ENCODE results near the gene C3orf20.
"Not testable (repeated sequence)": the region's sequence is repeated elsewhere in the genome, so short reads cannot be mapped to it uniquely, and the experiment has no call there.

Gene C3orf20

GRCh38 chr3:14801668-14802380, 126.9 kb downstream of the C3orf20 start:
- DNase-seq, result no peak

- DNase-seq, result no peak
These were observed 127.4 kb downstream of the C3orf20 start for GRCh38 chr3:14802381-14802731.

- no peak for DNase-seq
These were observed 128.4 kb downstream of the C3orf20 start for GRCh38 chr3:14803101-14803980.

GRCh38 chr3:14803981-14804834, 129.3 kb downstream of the C3orf20 start:
- no peak for DNase-seq

GRCh38 chr3:14804835-14805780, 130.2 kb downstream of the C3orf20 start:
- no peak for DNase-seq

- DNase-seq, result no peak
These were observed 131.1 kb downstream of the C3orf20 start for GRCh38 chr3:14805961-14806537.

GRCh38 chr3:14806641-14807263, 131.8 kb downstream of the C3orf20 start:
- peak; percentile 22 for DNase-seq

GRCh38 chr3:14808025-14808424, 133.1 kb downstream of the C3orf20 start:
- DNase-seq, result no peak

GRCh38 chr3:14808502-14809266, 133.7 kb downstream of the C3orf20 start:
- DNase-seq, result no peak

GRCh38 chr3:14809611-14810010, 134.7 kb downstream of the C3orf20 start:
- DNase-seq, result not testable (repeated sequence)

- DNase-seq, result no peak
These were observed 135.3 kb downstream of the C3orf20 start for GRCh38 chr3:14810070-14810791.

- DNase-seq, result no peak
These were observed 136.1 kb downstream of the C3orf20 start for GRCh38 chr3:14810801-14811661.

GRCh38 chr3:14811684-14812083, 136.7 kb downstream of the C3orf20 start:
- no peak for DNase-seq

- DNase-seq, result no peak
These were observed 137.4 kb downstream of the C3orf20 start for GRCh38 chr3:14812196-14812790.

GRCh38 chr3:14814411-14814871, 139.5 kb downstream of the C3orf20 start:
- no peak for DNase-seq

GRCh38 chr3:14816359-14816758, 141.4 kb downstream of the C3orf20 start:
- DNase-seq, result no peak

- DNase-seq, result no peak
These were observed 144.0 kb downstream of the C3orf20 start, which contains the start of gene FGD5 for GRCh38 chr3:14818804-14819500. Gene FGD5, plus strand, starts transcription at chr3:14818962. Its CDS starts 110 bp downstream, at chr3:14819072.
